Stomach (tissue), 4 donors: ENCODE results near the gene VPS13D.

Experiments used
- CTCF ChIP-seq, 7 experiments: fragments of 450-650 bp in 4 of 7; fragments of 200-600 bp in 3 of 7; sonication (generic) in 3 of 7; IDR thresholded peaks; one replicate each; pipeline ENCODE4 v1.5.1; 2016 to 2019; ENCODE audit warnings: antibody characterized with exemption in 7 of 7, control low read depth in 2 of 7, mild to moderate bottlenecking in 1 of 7
- EP300 ChIP-seq: sonication (generic); formaldehyde crosslinking; IDR thresholded peaks from one replicate; pipeline ENCODE4 v1.6.1; 2017; ENCODE audit warnings: antibody characterized with exemption
- POLR2A ChIP-seq, 4 donors: fragments of 450-650 bp; IDR thresholded peaks; one replicate each; pipeline ENCODE4 v1.6.1; 2016; ENCODE audit warnings: antibody characterized with exemption in 4 of 4, control low read depth in 2 of 4, mild to moderate bottlenecking in 1 of 4, moderate library complexity in 1 of 4

GRCh38 chr1:12482988-12483387, 253.2 kb downstream of the VPS13D start:
- TF ChIP-seq CTCF (IDR thresholded peaks at IDR 0.05) (no peak), EP300 (no peak), POLR2A (IDR thresholded peaks at IDR 0.05) (no peak)
